Activated T-cell treated with anti-CD3 and anti-CD28 coated beads for 1 hour (primary cell): ENCODE data around the gene RHOV.

ENCODE experiments used
- DNase-seq: peaks from one replicate; pipeline ENCODE4 v3.0.0-alpha.2; 2020; ENCODE audit warnings: low read depth

The RHOV gene

DNA sequence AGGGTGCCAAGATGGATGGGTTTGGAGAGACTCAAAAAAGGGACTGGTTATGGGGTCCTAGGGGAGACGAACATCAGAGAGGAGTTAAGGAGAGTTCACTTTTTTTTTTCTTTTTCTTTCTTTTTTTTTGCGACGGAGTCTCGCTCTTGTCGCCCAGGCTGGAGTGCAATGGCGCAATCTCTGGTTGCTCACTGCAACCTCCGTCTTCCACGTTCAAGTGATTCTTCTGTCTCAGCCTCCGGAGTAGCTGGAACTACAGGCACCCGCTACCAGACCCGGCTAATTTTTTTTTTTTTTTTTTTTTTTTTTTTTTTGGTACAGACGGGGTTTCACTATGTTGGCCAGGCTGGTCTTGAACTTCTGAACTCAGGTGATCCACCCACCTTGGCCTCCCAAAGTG, 29.0 kb downstream of the RHOV start:
- DNase-seq, result no peak

DNA sequence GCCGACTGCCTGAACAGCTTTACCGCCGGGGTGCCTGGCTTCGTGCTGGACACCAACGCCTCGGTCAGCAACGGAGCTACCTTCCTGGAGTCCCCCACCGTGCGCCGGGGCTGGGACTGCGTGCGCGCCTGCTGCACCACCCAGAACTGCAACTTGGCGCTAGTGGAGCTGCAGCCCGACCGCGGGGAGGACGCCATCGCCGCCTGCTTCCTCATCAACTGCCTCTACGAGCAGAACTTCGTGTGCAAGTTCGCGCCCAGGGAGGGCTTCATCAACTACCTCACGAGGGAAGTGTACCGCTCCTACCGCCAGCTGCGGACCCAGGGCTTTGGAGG, 29.4 kb downstream of the RHOV start:
- DNase-seq, result peak; percentile 22

DNA sequence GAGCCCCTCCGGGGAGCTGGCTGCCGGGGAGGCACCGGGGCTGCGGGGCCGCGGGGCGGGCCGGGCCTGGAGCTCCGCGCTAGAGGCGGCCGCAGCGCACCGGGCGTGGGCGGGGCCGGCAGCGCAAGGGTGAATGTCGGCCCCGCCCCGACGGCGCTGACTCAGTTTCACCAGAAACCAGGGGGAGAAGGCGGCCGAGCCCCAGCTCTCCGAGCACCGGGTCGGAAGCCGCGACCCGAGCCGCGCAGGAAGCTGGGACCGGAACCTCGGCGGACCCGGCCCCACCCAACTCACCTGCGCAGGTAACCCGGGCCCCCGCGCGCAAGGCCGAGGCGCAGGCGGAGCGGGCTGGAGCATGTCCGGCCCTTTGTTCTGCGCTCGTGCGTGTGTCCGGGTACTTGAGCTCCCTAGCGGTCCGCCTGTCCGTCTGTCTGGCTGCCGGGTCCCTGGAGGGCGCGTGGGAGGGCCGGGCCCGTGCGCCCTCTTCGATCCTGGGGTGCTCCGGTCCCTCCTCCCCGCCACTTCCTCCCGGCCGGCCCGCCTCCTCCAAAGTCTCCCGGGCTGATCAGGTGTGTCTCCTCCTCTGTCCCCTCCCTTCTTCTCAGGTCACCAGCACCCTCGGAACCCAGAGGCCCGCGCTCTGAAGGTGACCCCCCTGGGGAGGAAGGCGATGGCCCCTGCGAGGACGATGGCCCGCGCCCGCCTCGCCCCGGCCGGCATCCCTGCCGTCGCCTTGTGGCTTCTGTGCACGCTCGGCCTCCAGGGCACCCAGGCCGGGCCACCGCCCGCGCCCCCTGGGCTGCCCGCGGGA, 29.9 kb downstream of the RHOV start, which contains the start of gene SPINT1:
TSS of gene SPINT1 (plus strand) at position 164 of the 811 bp plus-strand sequence. CDS start at position 671, 507 bp downstream.
- peak; percentile 33 for DNase-seq

DNA sequence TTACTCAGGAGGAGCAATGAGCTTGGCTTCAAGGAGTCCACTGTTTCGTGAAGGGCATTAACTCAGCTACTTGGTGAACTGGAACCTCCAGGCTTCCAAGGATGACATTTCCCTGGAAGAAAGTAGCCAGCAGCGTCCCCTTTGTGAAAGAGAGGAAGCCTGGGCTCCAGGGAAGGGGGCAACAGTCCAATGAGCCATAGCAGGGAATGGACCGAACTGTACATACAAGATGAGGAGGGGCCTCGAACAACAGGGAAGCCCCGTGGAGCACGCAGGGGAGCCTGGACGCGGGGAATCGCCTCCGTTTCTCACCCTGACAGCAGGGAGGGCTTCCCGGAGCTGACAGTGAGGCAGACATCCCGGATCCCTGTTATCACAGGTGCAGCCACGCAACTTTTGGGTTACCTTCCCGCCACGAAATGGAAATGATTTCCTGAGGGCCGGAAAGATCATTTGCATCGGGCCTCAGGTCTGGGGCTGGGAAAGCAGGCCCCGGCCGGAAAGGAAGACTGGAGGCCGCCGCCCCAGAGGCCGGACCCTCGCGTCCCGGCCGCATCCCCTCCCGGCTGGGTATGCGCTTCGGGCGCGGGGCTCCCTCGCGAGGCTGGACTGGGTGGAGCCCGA, 30.7 kb downstream of the RHOV start:
- no peak for DNase-seq

DNA sequence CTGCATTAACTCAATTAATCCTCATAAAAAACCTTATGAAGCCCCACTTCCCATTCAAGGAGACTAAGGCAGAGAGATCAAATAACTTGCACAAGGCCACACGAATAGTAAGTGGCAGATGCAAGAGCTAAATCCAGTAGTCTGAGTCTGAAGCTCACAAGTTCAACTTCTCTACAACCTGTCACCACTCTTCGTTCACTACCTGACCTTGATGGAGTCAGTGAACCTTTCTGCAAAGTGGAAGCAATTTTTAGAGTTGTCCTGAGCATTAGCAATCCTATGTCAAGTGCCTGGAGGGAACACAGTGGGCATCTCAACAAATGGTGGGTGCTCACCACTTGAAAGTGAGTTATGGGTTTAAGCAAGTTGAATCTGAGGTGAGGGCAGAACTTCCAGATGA, 32.3 kb downstream of the RHOV start:
- DNase-seq, result no peak

DNA sequence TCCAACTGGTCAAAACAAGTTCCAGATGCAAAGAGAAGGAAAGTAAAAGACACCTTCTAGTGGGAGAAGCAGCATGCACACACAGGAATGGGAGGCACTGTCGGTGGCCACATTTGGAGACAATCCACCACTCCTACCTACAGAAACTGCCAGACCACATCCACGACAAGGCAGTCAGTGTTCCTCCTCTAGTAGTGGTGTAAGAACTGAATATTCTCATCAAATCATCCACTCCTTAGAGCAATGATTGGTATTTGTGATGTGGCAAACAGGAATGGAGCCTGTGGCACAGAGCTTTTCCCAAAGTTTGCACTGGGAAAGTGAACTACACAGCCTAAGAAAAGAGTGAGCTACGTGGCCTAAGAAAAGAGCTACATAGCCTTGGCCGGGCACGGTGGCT, 35.3 kb downstream of the RHOV start:
- no peak for DNase-seq

DNA sequence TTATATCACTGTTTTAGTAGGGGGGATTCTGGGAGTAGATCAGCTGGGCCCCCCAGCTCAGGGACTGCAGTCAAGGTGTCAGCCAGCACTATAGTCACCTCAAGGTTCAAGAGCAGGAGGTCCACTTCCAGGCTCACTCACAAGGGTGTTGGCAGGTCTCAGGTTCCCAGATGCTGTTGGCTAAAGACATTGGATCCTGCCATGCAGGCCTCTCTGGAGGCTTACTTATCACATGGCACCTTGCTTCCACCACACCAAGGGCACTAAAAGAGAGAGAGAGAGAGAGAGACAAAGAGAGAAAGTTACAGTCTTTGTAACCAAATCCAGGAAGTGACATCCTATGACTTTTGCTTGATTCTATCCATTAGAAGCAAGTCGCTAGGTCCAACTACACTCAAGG, 38.0 kb downstream of the RHOV start:
- DNase-seq, result no peak

DNA sequence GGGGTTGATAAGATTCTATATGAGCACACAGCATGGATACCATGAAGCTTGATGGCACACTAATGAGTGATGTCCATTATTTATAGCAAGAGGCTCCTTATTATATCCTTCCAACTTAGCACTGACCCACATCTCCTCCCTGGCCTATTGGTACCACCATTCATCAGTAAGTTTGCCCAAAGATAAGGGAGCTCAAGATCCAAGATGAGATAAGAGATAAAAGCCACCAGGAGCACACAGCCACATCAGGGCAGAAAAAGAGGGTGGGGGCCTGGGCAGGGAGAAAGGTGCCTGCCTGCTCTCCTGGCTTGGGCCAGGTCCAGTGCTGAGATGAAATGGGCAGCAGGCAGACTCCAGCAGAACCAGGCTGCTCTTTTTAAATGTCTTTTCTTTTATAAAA, 41.1 kb downstream of the RHOV start:
- DNase-seq, result no peak

DNA sequence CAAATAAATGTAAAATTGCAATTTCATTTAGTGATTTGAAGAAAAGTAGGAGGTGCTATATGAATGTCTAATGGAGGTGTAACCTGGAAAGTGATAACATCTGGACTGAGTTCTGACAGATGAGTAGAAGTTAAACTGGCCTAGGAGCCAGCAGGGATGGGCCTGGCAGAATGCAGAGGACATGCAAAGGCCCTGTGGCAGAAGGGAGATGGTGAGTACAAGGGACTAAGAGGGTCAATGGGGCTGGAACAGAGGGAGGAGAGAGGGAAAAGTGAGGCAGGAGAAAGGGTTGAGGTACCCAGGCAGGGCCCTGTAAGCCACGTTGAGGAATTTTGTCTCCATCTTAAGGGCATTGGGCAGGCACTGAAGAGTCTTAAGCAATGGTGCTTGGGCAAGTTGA, 42.2 kb downstream of the RHOV start:
- no peak for DNase-seq

DNA sequence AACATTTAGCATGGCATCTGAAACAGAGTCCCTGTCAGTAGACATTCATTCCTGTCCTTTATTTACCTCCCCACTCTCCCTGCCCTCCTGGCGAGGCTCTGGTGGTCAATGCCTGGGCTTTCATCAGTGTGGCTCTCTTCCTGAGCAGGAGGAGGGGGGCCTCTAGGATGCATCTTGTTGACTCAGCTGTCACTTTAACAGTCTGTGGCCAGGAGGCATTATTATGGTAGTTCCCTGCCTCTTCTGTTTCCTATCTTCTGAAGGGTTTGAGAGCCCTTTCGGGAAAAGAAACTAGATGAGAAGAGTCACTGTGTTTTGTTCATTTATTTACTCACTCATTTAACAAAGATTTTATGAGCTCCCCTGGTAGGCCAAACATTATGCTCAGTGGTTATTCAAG, 43.1 kb downstream of the RHOV start:
- no peak for DNase-seq

DNA sequence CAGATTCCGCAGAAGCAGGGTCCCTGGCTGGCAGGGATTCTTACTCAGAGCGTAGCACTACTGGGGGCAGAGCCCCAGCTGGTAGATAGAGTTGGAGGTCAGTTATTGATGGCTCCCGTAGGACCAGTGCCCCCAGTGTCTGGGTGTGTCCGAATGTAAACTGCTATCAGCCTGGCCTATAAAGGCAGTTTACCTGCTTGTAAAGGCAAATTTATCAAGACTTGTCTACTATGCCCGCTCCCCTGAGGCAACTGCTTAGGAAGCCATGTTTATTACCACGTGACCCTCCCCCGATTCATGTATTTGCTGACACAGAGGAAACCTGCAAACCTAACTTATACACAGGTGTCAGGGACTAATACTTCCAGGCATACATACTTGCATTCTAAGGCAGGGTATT, 44.9 kb downstream of the RHOV start:
- no peak for DNase-seq

DNA sequence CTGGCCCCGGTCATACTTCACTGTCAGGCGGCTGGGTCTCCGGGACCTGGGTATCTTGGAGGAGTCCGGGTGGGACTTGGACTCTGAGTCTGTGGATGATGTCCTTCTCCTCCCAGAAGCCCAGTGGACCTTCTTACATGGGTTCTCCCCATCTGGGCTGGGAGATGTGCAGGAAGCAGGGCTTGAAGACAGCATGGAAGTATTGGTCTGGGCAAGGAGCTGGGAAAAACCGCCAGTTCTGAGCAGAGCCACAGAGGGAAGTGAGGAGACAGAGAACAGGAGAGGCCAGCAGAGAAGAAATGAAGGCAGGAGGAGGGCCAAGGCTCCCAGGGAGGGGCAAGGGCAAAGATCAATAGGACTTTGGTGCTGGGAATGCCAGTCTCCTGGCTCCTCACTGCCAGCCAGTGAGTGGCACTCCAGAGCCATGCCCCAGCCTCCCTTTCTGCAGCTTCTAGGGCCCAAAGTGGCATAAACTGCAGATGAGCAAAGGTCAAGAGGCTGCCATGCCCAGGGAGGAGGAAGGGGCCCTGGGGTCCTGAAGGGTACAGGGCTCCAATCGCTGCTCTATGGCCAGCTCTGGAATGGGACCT, 45.5 kb downstream of the RHOV start, which contains the start of gene PPP1R14D:
TSS of gene PPP1R14D (minus strand) at position 262 of the 590 bp plus-strand sequence. CDS start at position 195, 67 bp downstream.
- no peak for DNase-seq

DNA sequence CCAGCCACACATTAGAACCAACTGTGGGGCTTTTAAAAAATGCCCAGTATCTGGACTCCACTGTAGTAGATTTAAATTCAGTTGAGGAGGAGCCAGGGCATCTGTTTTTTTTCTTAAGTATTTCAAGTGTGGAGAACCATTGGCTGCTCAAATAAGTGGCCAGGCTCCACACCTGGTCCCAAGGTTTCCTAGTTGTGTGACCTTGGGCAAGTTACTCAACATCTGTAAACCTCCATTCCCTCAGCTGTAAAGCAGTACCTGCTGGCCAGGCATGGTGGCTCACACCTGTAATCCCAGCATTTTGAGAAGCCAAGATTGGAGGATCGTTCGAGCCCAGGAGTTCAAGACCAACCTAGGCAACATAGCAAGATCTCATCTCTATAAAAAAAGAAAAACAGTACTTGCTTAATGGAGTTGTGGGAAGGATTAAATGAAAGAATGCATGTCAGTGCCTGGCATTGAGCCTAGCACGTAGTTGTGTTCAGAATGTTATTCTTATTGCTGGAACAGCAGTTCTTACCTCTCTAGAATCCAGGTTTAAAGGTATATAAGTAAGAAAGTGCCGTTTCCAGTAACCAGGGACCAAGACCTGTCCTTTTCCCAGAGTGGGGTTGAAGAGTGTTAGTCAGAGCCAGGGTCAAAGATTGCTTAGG, 47.5 kb downstream of the RHOV start:
- DNase-seq, result no peak

DNA sequence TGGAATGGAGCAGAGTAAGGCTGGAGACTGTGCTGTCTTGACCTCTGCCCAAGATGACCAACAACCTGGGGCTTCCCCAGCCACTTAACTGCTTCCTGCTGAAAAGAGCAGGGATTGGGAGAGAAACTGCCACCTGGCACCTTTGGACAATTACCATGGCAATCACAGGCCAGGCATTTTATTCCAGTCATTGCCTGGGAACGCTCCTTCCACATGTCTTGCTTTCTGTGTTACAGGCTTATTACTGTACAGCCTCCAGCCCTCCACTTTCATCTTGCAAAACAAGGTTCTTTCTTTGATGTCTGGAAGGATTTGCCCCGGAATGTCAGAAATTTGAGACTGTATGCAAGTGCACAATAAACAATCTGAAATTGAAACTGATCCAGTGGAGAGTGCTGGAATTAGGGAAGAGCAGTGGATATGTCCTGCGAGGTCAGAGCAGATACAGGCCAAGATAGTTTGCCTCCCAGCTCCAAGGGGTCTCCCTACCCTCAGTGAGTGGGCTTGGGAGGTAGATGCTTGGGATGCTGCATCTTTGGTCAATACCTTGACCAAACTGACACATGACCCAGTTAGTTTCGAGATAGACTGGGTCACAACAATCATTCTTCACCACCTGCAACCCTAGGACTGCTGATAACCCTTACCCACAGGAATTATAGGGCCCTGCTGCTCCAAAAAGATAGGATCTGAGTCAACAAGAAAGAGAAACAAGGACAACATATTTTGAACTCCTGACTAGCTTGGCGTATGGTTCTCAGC, 48.2 kb downstream of the RHOV start:
- no peak for DNase-seq

DNA sequence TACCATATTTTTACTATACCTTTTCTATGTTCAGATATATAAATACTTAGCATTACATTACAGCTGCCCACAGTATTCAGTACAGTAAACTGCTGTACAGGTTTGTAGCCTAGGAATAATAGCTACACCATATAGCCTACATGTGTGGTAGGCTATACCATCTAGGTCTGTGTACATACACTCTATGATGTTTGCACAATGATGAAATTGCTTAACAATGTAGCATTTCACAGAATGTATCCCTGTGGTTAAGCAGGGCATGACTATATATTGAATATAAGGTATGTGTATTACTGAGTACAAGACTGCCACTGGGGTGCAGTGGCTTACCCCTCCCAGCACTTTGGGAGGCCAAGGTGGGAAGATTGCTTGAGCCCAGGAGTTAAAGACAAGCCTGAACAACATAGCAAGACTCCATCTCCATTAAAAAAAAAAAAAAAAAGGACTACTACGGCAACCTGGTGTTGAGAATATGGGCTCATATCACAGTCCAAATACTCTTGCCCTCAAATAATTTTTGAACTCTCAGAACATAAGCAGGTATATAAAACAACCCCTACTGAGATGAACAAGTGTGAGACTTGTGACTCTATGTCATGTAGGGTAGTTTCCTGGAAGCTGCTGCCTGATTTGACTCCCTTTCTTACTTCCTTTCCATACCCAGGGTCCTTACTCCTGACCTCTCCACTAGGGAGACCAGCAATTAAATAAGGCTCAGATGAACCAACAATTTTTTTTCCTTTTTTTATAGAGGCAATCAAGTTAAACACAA, 50.3 kb downstream of the RHOV start:
- DNase-seq, result no peak
